IMR-90 (cell line): Measurements from ENCODE around the gene CLCF1. TPM values are rescaled to one million over a fixed set of nuclear protein-coding genes. Genes with fewer than 3 reads are reported as not detected.

Experiments
- ATAC-seq: fragments of 200-7000 bp; cut with Tn5 transposase; 2 replicates; pipeline ENCODE4 v1.9.1; 2020; ENCODE audit warnings: low read depth, mild to moderate bottlenecking, moderate library complexity
- BruUV-seq: library from RNA; stranded (reverse); fragments of 400-500 nt; replicated peaks from 2 replicates; lab custom pipeline; 2021; lab: Mats Ljungman, UMichigan
- CTCF ChIA-PET: fragments of 300-600 bp; formaldehyde crosslinking; extraction: SDS; loops from one replicate; lab custom pipeline; 2021; ENCODE audit warnings: antibody characterized with exemption; lab: Yijun Ruan, JAX
- POLR2A ChIA-PET: fragments of 300-600 bp; sonication (Branson Sonifier 250); formaldehyde crosslinking; loops from one replicate; lab custom pipeline; 2022; ENCODE audit warnings: antibody characterized with exemption; ENCODE audit not compliant: unreplicated experiment; lab: Charles Lee
- DNase-seq: peaks from one replicate; pipeline ENCODE4 v3.0.0; 2013
- H2AFZ ChIP-seq: replicated peaks from 2 replicates; pipeline ENCODE3; 2013; ENCODE audit warnings: low read length, mild to moderate bottlenecking; ENCODE audit not compliant: poor library complexity
- H2AK5ac ChIP-seq: 2 replicates; pipeline ENCODE4 v1.6.1; 2013; ENCODE audit warnings: low read depth, low read length, inconsistent platforms
- H2AK9ac ChIP-seq: replicated peaks from 2 replicates; pipeline ENCODE3; 2013; ENCODE audit warnings: mild to moderate bottlenecking, low read depth, low read length, moderate library complexity; ENCODE audit not compliant: poor library complexity
- H2BK120ac ChIP-seq: 2 replicates; pipeline ENCODE4 v1.6.1; 2013; ENCODE audit warnings: low read depth, low read length, inconsistent platforms
- H2BK15ac ChIP-seq: 3 replicates; pipeline ENCODE4 v1.6.1; 2013; ENCODE audit warnings: low read depth, low read length, inconsistent platforms
- H2BK20ac ChIP-seq: 2 replicates; pipeline ENCODE4 v1.6.1; 2013; ENCODE audit warnings: low read depth, mild to moderate bottlenecking, inconsistent platforms, low read length, moderate library complexity
- H2BK5ac ChIP-seq: 2 replicates; pipeline ENCODE4 v1.6.1; 2013; ENCODE audit warnings: mild to moderate bottlenecking, low read depth, low read length, inconsistent platforms; ENCODE audit not compliant: poor library complexity, severe bottlenecking
- H3K14ac ChIP-seq: replicated peaks from 2 replicates; pipeline ENCODE4 v1.6.1; 2013; ENCODE audit warnings: low read depth, low read length, inconsistent platforms
- H3K18ac ChIP-seq: 2 replicates; pipeline ENCODE4 v1.6.1; 2013; ENCODE audit warnings: low read depth, low read length, control low read depth
- H3K23ac ChIP-seq: 2 replicates; pipeline ENCODE4 v1.6.1; 2013; ENCODE audit warnings: low read depth, low read length, inconsistent platforms
- H3K27ac ChIP-seq: 2 replicates; pipeline ENCODE4 v1.5.1; 2013; ENCODE audit warnings: mild to moderate bottlenecking, control low read depth, low read length; ENCODE audit not compliant: insufficient read depth
- H3K27me3 ChIP-seq: 2 replicates; pipeline ENCODE4 v1.6.1; 2013; ENCODE audit warnings: low read length; ENCODE audit not compliant: control insufficient read depth, insufficient read depth
- H3K36me3 ChIP-seq: 2 replicates; pipeline ENCODE4 v1.6.1; 2013; ENCODE audit warnings: low read length, mixed read lengths; ENCODE audit not compliant: control insufficient read depth, insufficient read depth
- H3K4ac ChIP-seq: 2 replicates; pipeline ENCODE4 v1.6.1; 2013; ENCODE audit warnings: low read depth, low read length, inconsistent platforms
- H3K4me1 ChIP-seq: 2 replicates; pipeline ENCODE4 v1.6.1; 2013; ENCODE audit warnings: low read length, mixed read lengths; ENCODE audit not compliant: control insufficient read depth, insufficient read depth
- H3K4me2 ChIP-seq: 2 replicates; pipeline ENCODE4 v1.6.1; 2013; ENCODE audit warnings: low read depth, mild to moderate bottlenecking, control low read depth, low read length, moderate library complexity
- H3K4me3 ChIP-seq: 2 replicates; pipeline ENCODE4 v1.5.1; 2013; ENCODE audit warnings: low read depth, mild to moderate bottlenecking, control low read depth, low read length, moderate library complexity; ENCODE audit not compliant: insufficient read depth
- H3K56ac ChIP-seq: 2 replicates; pipeline ENCODE4 v1.6.1; 2013; ENCODE audit warnings: low read length, inconsistent platforms; ENCODE audit not compliant: insufficient read depth; ENCODE audit errors: extremely low read depth
- H3K79me1 ChIP-seq, 2 experiments: 2 replicates each; pipeline ENCODE4 v1.6.1; 2013; ENCODE audit warnings: low read length in 2 of 2, inconsistent platforms in 1 of 2, low read depth in 1 of 2
- H3K9ac ChIP-seq: 2 replicates; pipeline ENCODE4 v1.6.1; 2013; ENCODE audit warnings: low read depth, low read length, control low read depth
- H3K9me1 ChIP-seq: 2 replicates; pipeline ENCODE4 v1.6.1; 2013; ENCODE audit warnings: low read length, inconsistent platforms; ENCODE audit not compliant: insufficient read depth
- H3K9me3 ChIP-seq: 2 replicates; pipeline ENCODE4 v1.6.1; 2013; ENCODE audit warnings: low read length; ENCODE audit not compliant: control insufficient read depth, insufficient read depth
- H4K20me1 ChIP-seq: 2 replicates; pipeline ENCODE4 v1.6.1; 2013; ENCODE audit warnings: low read length, inconsistent platforms; ENCODE audit not compliant: insufficient read depth
- H4K5ac ChIP-seq: 2 replicates; pipeline ENCODE4 v1.6.1; 2013; ENCODE audit warnings: mild to moderate bottlenecking, low read depth, low read length, control low read depth
- H4K8ac ChIP-seq, 2 experiments: 2 replicates each; pipeline ENCODE4 v1.6.1; 2013; ENCODE audit warnings: low read depth in 2 of 2, low read length in 2 of 2, control low read depth in 1 of 2, inconsistent platforms in 1 of 2
- H4K91ac ChIP-seq: 2 replicates; pipeline ENCODE4 v1.6.1; 2013; ENCODE audit warnings: low read depth, low read length, inconsistent platforms; ENCODE audit not compliant: insufficient read depth
- MAZ ChIP-seq: IDR thresholded peaks from 2 replicates; pipeline ENCODE4 v1.6.1; 2012; ENCODE audit warnings: low read depth, mild to moderate bottlenecking, low read length, improper control_type of control experiment, moderate library complexity, borderline replicate concordance
- RCOR1 ChIP-seq: IDR thresholded peaks from 2 replicates; pipeline ENCODE4 v1.6.1; 2012; ENCODE audit warnings: mild to moderate bottlenecking, low read length, improper control_type of control experiment; ENCODE audit not compliant: insufficient replicate concordance
- WGBS, 2 experiments: methylation state at CpG; one replicate each; pipeline versions ENCODE4 v1.1.5 to v1.1.7; 2013; ENCODE audit warnings: missing lambda C conversion rate in 2 of 2; ENCODE audit not compliant: insufficient read length in 1 of 2; ENCODE audit errors: extremely low coverage in 2 of 2; 5-methylcytosine and 5-hydroxymethylcytosine counted together
- dilution Hi-C: fragments of 300-500 bp; cut with HindIII; formaldehyde crosslinking; loops from one replicate; pipeline ENCODE4 v1.14.3; 2018; ENCODE audit warnings: low sequenced_read_pairs; ENCODE audit not compliant: unreplicated experiment
- in situ Hi-C: fragments of 300-500 bp; cut with MboI; formaldehyde crosslinking; loops from 3 replicates; pipeline ENCODE4 v1.14.3; 2019; ENCODE audit warnings: low sequenced_read_pairs, inconsistent platforms, mixed read lengths
- intact Hi-C: fragments of 100-400 bp; cut with micrococcal nuclease; formaldehyde crosslinking; loops from 2 replicates; pipeline ENCODE4 v1.10.0; 2022
- polyA plus RNA-seq, 3 experiments: library from polyadenylated mRNA; depleted of rRNA; stranded (reverse); fragments of >200 nt; gene quantifications; 2 replicates each; pipeline ENCODE4 v1.2.3, GENCODE V29; 2012; ENCODE audit warnings: low replicate concordance in 1 of 3
- total RNA-seq: library from RNA; depleted of rRNA; stranded (reverse); fragments of >200 nt; gene quantifications from 2 replicates; pipeline ENCODE4 v1.2.3, GENCODE V29; 2012

CLCF1 gene
- total and polyA plus RNA-seq, 2 of the 4 experiments (the other 2 are of a cell fraction), result 5.6 to 27.8 TPM

GRCh38 chr11:67366961-67367760 is 6.2 kb downstream of the CLCF1 start:
- Histone ChIP-seq H2BK5ac (peak overlapping the region; percentile 47), H3K14ac (peak overlapping the region; percentile 60; the same call in 1 of the 2 replicates), H3K9me3 (no peaks in the 10 kb centered on the region), H3K56ac (no peak overlapping the region), H3K9me1 (peaks cover 48% of the 10 kb centered on the region), H3K79me1 (peaks cover 5 to 81% of the 10 kb centered on the region in 2 experiments; a peak in 3 of 4 replicates), H4K20me1 (peaks cover 67% of the 10 kb centered on the region), H2AK5ac (peak overlapping the region; percentile 79), H3K27me3 (no peaks in the 10 kb centered on the region), H3K36me3 (peaks cover 28% of the 10 kb centered on the region), H3K4ac (peak overlapping the region; percentile 87), H2BK15ac (peak overlapping the region; percentile 48; the same call in 2 of the 3 replicates), H3K4me3 (no peak overlapping the region), H3K4me1 (peaks cover 53% of the 10 kb centered on the region), H2AK9ac (peak overlapping the region; percentile 80), H3K9ac (peak overlapping the region; percentile 20), H3K4me2 (peak overlapping the region; percentile 57), H4K91ac (peak overlapping the region; percentile 81), H2BK20ac (peak overlapping the region; percentile 47), H4K8ac (peak overlapping the region in 1 of 2 experiments; percentile 71; a peak in 2 of 4 replicates), H3K18ac (peak overlapping the region; percentile 50), H3K27ac (peak overlapping the region; percentile 80), H2BK120ac (peak overlapping the region; percentile 76), H4K5ac (peak overlapping the region; percentile 81), H2AFZ (no peak overlapping the region), H3K23ac (peak overlapping the region; percentile 79; the same call in 1 of the 2 replicates)
- dilution Hi-C loops, result no loop called here
- ChIA-PET POLR2A (no interaction called here), CTCF (no interaction called here)
- TF ChIP-seq MAZ (peak; percentile 66; the same call in 1 of the 2 replicates), RCOR1 (no peak)
- DNase-seq (no peak), ATAC-seq (peak; percentile 25)
- intact Hi-C loops, result no loop called here
- BruUV-seq, result no TSS peak
- WGBS, 2 experiments, result 33% methylated on average over 3 of the region's 25 CpGs; no CpG with 5 or more reads in 1 of the 2 experiments
- in situ Hi-C loops, result no loop called here
